SK-N-MC (cell line): ENCODE results near the gene HCAR2.
"Not testable (repeated sequence)": the region's sequence is repeated elsewhere in the genome, so short reads cannot be mapped to it uniquely, and the experiment has no call there.

ENCODE experiments used
- EZH2 ChIP-seq: fragments of 200-600 bp; sonication (generic); IDR thresholded peaks from one replicate; pipeline ENCODE4 v1.6.1; 2017; ENCODE audit warnings: antibody characterized with exemption
- FOXP2 ChIP-seq: optimal IDR thresholded peaks from 2 replicates; pipeline ENCODE3; 2011; ENCODE audit warnings: mild to moderate bottlenecking, moderate library complexity; ENCODE audit not compliant: insufficient read depth; ENCODE audit errors: extremely low read length, control extremely low read depth
- POLR2AphosphoS5 ChIP-seq: IDR thresholded peaks from 2 replicates; pipeline ENCODE4 v1.6.1; 2012; ENCODE audit warnings: mild to moderate bottlenecking, low read depth, low read length, borderline replicate concordance

GRCh38 chr12:122716658-122717057 lies 13.5 kb upstream of the HCAR2 start, which contains the start of gene HCAR3:
- not testable (repeated sequence) for TF ChIP-seq POLR2AphosphoS5, EZH2, FOXP2
